Left colon (tissue), 2 donors: ENCODE data around the gene RBFOX2. TPM values are rescaled to one million over a fixed set of nuclear protein-coding genes. Genes with fewer than 3 reads are reported as not detected.
"Not testable (repeated sequence)": the region's sequence is repeated elsewhere in the genome, so short reads cannot be mapped to it uniquely, and the experiment has no call there.

Experiments used
- ATAC-seq: fragments of 200-7000 bp; cut with Tn5 transposase; one replicate; pipeline ENCODE4 v1.9.1; 2020; ENCODE audit warnings: mild to moderate bottlenecking, moderate library complexity
- DNase-seq, 2 donors: peaks; one replicate each; pipeline ENCODE4 v3.0.0-alpha.2; 2020
- intact Hi-C, 2 donors: fragments of 100-400 bp; cut with DNase I in 1 of 2; cut with micrococcal nuclease in 1 of 2; formaldehyde crosslinking; loops; one replicate each; pipeline versions ENCODE4 v1.11.2 to v1.14.0; 2022; cut with DNase I, micrococcal nuclease
- total RNA-seq, 2 donors: library from RNA; stranded (reverse); fragmentation: NEBNext Ultra II Directional; extraction: Animal tissue kit (Norgen Biotek cat#: 25700); gene quantifications; one replicate each; pipeline ENCODE4 v1.2.1, GENCODE V29; 2021
- donor health status: DM: no; HTN: no; CAD: no.
- donor health status: DM: yes; HTN: yes; CAD: no.

The RBFOX2 gene
- total RNA-seq, 2 donors from 2014 or later = 34.3 to 48.8 TPM

DNA sequence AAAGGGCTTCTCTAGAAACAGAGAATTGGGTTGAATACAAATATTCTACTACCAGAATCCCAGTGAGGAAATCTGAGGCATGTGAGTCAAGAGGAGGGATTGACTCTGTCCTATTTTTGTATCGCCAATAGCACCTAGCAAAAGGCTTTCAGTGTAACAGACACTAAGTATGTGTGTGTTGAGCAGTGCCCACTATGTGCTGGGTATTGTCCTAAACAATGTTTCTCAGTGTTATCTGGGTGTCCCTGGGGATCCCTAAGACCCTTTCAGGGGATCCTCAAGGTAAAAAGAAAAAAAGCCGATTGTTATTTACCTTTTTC, 21.0 kb upstream of the RBFOX2 start:
- intact Hi-C loops = no loop called here
- ATAC-seq = no peak
- no peak for DNase-seq

DNA sequence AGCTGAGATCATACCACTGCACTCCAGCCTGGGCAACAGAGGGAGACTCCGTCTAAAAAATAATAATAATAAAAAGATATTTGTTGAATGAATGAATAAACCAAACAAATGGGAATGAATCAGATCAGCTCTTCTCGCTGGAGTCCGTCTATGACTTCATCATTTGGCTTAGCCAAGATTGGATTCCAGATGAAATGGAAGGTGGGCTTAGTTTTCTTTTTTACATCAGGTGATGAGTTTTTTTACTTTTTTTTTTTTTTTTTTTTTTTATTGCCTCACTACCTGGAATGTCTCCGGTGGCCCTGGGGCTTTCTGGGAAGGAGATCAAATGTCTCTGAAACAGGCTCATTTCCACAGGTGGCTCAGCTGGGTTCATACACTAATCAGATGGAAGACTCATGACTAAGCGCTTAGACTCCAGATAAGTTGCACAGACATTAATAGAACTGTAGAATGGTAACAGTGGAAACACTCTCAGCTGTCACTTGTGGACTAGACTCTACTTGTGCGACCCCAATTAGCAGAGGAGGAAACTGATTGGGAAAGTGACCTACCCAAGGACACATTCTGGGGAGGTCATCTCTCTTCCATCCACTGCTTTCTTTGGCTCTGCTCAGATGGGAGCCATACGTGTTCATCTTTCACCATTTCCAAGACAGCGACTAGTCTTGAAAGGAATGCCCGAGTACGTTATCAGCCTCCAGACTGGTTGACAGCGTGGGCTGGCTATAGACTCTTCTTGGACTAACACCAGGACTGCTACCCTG, 20.5 kb upstream of the RBFOX2 start:
- intact Hi-C loops = no loop called here
- ATAC-seq = no peak
- DNase-seq = no peak

DNA sequence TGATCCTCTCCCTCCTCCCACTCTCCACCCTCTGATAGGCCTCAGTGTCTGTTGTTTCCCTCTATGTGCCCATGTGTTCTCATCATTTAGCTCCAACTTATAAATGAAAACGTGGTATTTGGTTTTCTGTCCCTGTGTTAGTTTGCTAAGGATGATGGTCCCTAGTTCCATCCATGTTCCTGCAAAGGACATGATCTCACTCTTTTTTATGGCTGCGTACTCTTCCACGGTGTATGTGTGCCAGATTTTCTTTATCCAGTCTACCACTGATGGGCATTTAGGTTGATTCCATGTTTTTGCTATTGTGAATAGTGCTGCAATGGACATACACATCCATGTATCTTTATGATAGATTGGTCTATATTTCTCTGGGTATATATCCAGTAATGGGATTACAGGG, 15.9 kb upstream of the RBFOX2 start:
- DNase-seq, intact Hi-C loops, ATAC-seq: not testable (repeated sequence)

DNA sequence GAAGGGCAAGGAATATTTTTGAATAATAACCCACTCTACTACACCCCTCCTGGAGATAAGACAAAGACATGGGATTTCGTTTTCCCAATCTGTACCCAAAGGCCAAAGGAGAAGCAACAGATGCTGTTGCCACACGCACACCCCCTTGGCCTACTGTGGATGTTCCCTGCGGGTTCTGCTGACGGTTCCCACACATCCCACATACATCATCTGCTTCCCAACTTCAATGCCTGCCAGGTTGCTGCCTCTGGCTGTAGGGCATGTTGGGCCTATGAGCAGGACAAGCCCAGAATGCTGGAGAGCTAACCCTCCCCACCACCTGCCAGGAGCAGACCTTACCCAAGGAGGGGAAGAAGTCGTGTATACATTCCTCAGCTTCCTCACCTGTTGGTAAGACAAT, 13.6 kb upstream of the RBFOX2 start:
- intact Hi-C loops = no loop called here
- DNase-seq = no peak
- ATAC-seq = no peak

- intact Hi-C loops = no loop called here
- DNase-seq = no peak
Observed at GRCh38 chr22:36039125-36039524, 10.5 kb upstream of the RBFOX2 start.

DNA sequence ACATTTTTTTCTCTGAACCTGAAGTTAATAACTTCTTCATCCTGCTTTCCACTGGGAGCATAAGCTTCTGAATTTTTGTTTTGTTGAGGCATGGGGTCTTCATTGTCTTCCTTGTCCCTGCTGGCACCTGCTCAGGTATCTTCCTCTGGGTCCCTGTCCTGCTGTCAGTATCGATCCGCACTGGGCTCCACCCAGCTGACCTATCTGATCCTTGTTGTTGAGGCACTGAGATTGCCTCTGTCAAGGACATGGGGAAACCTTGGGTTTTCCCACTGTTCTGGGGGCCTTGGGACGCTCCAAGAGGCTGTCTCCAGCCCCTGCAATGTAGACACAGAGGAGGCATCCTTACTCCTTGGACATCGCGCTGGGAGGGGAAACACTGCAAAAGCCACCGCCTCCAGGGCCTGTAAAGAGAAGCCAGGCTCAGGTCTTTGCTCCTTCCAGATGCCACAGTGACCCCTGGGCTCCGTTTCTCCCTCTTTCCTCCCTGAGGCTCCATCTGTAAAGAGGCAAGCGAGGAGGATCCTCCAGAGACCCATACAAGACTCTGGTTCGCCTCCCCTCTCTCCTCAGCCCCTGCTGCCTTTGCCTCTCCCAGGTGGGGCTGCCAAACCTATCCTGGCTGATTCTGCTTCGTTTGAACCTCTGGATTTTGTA, 8.6 kb upstream of the RBFOX2 start:
- intact Hi-C loops = no loop called here
- DNase-seq = no peak
- ATAC-seq = no peak

More at GRCh38 chr22:36039125-36039524, 10.5 kb upstream of the RBFOX2 start:
- ATAC-seq = no peak

DNA sequence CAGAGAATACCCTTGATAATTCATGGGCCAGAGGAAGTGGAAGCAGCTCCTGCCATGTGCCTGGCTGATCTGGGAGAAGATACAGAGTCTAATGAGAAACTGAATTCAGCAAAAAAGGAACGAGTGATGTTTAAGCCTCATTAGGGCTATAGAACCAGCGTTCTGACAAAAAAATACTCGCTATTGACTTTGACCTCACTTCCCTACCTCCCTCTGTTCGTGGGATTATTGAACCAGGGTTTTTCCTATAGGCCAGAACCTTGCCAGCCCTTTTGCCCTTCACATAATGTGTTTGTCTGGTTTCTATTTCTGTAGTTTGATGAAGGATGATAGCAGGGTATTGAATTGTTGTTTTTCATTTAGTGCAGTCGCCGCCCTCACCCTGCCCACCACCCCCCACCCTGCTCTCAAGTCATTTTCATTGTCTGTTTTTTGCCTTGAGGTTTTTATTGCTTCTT, 7.6 kb upstream of the RBFOX2 start:
- peak; percentile 45 for ATAC-seq
- DNase-seq = no peak
- intact Hi-C loops = no loop called here

GRCh38 chr22:36032611-36033010, 4.0 kb upstream of the RBFOX2 start:
- no peak for ATAC-seq
- intact Hi-C loops = no loop called here
- DNase-seq = no peak

DNA sequence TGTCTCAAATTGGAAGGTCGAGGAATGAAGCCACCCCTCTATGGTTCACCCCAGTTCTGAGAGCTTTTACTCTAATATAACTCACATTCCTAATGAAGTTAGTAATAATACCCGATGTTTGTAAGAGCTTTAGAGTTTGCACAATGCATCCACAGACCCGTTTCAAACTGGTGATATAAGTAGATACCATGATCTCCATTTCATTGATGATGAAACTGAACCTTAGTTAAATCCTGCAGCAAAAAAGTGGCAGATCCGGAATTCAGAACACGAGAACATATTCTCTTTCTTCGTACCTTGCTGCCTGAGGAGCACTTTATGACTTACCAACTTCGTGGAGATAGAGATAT, 757 bp upstream of the RBFOX2 start:
- intact Hi-C loops = no loop called here
- DNase-seq (no peak), ATAC-seq (no peak)

DNA sequence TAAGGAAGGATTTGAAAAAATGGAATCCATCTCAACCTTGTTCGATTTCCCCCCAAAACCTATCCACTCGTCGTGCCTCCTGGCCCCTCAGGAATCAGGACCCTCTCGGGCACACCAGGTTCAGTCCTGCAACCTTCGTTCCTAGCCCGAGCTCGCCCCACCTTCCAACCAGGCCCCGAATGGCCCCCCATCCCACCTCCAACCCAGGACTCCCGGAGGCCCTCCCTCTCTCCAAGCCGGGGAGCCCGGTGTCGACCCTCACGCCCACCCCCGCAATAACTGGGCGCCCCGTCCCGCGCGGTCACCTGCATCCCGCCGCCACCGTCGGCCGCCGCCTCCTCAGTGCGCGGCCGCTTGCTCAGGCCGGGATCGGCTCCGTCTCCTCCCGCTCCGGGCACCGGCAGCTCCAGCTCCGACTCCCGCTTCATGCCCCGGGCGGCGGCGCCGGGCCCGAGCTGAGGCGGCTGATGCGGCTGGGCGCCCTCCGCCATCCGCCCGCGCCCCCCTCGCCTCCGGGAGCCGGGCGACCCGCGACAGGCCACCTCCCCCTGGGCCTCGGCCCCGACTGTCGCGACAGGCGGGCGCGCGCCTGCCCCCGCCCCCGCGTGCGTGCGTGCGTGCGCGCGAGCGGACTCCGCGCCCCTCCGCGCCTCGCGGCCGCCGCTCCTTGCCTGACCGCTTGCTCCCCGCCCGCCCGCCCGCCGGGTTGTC, 534 bp downstream of the RBFOX2 start:
- DNase-seq (peak; percentile 34 to 52), ATAC-seq (peak; percentile 50)
- intact Hi-C loops = no loop called here

GRCh38 chr22:36027579-36027934, 1.1 kb downstream of the RBFOX2 start:
- ATAC-seq = no peak
- intact Hi-C loops = no loop called here
- DNase-seq = peak in 1 of 2 donors; percentile 20

- DNase-seq = no peak
- intact Hi-C loops = no loop called here
- ATAC-seq = no peak
Observed at GRCh38 chr22:36026741-36027140, 1.9 kb downstream of the RBFOX2 start.

DNA sequence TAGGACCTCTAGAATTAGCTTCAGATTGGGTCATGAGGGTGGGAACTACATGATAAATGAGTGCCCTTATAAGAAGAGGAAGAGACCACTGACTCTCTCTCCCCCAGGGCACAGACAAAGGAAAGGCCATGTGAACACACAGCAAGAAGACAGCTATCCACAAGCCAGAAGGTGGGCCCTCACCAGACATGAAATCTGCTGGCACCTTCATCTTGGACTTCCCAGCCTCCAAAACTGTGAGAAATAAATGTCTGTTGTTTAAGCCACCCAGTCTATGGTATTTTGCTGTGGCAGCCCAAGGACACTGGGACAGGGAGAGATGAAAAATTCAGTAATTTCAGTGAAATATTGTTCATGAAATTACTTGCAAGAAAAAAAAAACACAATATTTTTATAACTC, 5.9 kb downstream of the RBFOX2 start:
- DNase-seq (no peak), ATAC-seq (no peak)

DNA sequence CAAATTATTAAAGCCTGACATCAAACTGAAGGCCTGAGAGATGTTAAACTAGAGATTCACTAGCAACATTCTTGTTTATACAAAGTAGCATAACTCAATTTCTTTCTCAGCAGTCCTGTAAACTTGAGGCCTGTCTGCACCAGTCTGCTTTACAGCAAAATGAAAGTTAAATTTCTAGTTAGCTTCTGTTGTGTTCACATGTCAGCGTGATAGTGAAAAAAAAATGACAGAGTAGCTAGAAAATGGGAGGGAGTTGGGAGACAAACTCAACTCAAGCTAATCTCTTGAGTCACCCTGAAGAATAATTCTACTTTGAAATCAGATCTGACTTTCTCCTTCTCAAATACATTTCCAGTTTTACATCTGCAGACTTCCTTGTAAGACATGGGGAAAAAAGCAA, 6.5 kb downstream of the RBFOX2 start:
- intact Hi-C loops = no loop called here
- no peak for DNase-seq
- ATAC-seq = no peak

More for the DNA sequence above, 5.9 kb downstream of the RBFOX2 start:
- intact Hi-C loops = no loop called here

GRCh38 chr22:36021606-36022153, 6.9 kb downstream of the RBFOX2 start:
- DNase-seq (no peak), ATAC-seq (no peak)
- intact Hi-C loops = no loop called here

- intact Hi-C loops, ATAC-seq, DNase-seq: not testable (repeated sequence)
Observed at GRCh38 chr22:36020865-36021264, 7.8 kb downstream of the RBFOX2 start.

DNA sequence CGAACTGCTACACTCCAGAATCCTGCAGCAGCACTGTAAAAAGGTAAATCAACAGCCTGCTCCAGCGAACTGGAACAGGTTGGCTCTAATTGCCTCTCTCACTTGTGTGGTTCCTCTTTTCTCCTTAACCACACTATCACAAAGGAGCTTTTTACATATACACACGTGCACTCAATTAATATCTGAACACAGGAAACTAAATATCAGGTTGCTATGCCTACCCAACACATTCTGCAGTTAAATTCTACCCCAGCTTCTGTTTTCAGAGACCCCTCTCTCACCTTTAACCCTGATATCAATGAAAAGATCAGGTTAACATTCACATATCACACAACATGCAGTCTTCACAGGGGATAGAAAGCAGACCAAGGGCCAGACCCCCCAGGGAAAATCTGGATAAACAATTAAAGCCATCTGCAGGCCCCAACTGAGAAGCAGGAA, 11.0 kb downstream of the RBFOX2 start:
- ATAC-seq = peak; percentile 50
- intact Hi-C loops = no loop called here
- no peak for DNase-seq

DNA sequence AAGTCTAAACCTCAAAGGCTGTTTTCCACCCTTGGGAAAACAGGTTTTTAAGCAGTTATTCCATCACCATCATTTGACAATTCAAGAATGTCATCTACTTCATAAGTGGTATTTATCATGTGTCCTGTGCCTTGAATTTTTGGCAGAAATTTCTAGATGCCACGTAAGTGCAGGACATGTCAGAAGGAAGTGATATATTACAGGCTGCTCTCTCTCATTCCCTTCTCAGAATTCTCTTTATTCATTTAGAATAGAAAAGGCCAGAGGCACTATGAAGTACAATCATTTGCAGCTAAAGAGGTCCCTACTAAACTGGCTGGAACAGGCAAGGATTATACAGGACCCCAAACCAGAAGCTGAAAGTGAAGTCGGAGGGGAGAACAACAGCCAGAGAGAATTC, 11.9 kb downstream of the RBFOX2 start:
- intact Hi-C loops = no loop called here
- ATAC-seq (no peak), DNase-seq (no peak)

DNA sequence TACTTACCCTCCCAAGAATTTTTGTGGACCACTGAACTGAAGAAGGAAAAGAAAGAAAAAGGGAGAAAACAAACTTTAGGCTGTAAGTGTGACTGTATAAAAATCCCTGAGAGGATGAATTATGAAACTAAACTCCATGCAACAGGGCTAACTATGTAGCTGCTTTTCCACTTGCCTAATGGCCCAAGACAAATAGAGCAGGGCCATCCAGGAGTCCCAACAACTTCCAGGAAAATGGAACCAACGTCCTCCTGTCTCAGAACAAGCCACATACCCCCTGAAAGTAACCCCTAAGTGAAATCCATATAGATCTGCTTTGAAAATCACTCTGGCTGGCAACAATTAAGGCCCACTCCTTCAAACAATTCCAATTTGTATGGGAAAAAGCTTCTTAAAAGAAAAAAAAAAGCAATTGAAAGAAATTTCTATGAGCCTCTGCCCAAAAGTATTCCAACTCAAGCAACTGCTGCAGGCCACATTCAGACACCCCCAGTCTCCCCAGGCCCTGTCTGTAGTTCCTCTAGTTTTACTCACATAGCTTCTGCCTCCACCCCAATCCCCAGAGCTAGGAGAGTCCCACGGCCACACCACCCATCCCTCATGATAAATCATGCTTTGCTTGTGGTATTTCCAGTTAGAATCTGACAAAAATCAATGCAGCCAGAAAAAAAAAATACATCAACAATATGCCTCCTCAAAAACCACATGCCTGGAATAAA, 12.7 kb downstream of the RBFOX2 start:
- no peak for ATAC-seq
- intact Hi-C loops = no loop called here
- DNase-seq = no peak
